HG02870 (cell line): Measurements from ENCODE around the gene ZNF593OS.

Experiments used
- ATAC-seq: cut with Tn5 transposase; IDR thresholded peaks from one replicate; pipeline ENCODE4 v1.9.1; 2021; ENCODE audit warnings: mild to moderate bottlenecking, moderate library complexity; ENCODE audit not compliant: unreplicated experiment

ZNF593OS gene

DNA sequence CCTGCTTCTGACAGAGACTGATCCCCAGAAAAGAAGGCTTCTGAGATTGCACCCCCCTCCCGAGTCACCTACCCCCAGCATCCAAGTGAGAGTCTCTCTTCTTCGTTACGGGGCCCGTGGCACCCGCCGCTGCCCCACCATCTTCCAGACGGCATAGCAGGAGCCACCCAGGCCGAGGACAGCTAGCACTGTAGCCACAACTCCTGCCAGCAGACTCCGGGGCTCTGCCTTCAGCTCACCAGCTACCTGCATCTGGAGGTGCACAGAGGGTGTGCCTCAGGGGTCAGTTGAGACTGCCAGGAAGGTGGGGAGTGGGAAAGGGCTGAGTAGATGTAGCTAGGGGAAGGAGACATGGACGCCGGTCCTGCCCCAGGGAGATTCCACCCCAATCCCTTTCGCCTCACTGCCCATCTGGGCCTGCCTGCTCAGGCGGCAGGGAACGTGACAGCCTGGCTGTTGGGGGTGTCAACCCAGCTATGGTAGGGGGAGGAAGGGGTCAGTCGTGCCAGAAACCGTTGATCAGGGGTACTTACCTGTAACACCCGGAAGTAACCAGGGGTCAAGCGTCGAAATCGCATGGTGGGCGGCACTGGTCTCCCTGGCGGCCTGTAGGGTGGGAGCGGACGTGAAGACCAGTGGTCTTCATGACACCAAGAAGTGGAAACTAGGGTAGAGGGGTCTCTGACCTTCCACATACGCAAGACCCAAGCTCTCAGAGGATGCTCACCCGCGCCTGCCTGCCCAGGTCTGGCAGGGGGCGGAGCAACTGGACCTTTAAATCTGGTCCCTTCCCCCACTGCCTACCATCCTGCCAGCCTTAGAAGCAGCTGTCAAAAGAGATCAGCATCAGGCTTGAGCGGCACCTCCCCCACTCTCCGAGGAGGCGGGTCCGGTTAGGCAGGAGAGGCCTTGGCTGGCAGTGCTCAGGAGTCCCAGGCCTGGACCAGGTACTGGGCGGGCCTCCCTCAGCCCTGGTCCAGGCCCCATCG is at the start of gene ZNF593OS:
TSS of gene ZNF593OS (minus strand) at position 749 of the 989 bp plus-strand sequence. CDS start at position 578, 171 bp downstream.
- no peak for ATAC-seq

DNA sequence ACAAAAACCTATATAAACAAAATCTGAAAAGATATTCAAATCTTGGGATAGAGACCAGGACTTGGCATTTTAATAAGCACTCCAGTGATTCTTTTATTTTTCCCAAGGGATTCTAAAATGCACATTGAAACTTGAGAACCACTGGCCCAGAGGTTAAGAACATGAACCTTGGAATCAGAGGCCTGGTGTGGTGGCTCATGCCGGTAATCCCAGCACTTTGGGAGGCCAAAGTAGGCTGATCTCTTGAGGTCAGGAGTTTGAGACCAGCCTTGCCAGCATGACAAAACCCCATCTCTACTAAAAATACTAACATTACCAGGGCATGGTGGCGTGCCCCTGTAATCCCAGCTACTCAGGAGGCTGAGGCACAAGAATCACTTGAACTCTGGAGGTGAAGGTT is 49.5 kb upstream of the ZNF593OS start:
- no peak for ATAC-seq

DNA sequence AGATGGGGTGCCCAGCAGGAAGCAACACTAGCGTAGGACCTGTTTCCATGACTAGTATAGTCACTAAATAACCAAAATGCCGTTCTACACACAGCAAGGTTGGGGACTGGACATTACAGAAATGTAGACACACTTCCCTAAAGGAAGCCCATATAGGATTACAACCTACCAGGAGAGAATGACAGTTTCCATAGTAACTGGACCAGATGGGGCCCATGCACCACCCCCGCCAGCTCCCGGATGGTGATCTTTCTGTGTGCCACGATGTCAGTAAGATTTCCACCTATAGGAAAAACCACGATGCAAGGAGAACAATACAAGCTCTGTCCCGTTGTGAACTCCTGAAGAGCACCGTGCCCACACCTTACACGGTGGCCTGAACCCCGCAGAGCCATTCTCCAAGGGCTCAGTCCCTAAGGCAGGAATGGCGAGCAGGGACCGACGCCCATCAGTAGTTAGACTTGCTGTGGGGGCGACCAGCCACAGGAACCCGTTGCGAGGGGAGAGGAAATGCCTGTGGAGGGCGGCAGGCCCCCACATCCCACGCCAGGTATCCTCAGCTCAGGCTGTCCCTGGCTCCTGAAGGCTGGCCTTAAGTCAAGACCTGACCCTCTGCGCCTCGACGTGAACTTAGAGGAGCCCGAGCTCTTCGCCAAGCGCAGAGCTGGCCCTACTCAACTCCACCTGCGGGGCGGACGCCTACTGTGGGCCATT is 48.7 kb upstream of the ZNF593OS start:
- ATAC-seq: no peak

DNA sequence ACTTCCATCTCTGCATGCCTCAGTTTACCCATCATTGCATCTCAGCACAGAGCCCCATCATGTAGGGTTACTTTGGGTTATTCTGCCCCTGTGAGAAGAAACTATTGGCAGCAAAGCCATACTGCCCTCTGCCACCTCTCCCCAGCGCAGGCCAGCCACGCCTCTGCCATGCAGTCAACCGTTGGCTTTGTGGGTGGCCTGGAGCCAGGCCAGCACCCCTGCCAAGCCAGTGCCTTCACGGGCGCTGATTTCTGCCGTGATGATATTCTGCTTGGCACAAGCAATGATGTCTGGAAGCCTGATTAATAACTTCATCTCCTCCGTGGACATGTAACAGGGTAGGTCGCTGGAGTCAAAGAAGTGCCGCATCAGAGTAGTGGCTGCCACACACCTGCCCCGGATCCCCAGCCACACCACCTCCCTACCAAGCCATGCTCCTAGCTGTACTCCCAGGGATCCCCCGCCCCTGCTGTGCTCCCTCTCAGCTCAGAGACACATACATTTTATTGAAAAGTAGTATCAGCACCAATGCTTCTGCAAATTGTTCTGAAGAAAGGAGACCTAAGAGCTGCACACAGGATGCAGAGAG is 47.4 kb upstream of the ZNF593OS start:
- no peak for ATAC-seq

DNA sequence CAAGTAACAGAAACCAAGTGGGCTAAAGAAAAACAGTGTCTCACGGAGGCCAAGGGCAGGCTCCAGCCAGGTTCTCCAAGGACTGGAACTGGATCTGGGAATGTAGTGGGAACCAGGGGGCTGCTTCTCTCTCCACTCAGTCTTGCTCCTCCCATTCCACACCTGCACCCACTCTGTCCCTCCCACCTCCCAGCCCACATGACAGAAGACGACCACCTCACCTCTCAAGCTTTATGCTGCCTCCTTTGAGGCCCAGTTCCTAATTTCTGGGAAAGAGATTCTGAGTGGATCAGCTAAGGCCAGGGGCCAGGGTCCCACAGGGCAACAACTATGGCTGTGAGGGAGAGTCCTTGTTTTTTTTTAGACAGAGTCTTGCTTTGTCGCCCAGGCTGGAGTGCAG is 43.6 kb upstream of the ZNF593OS start:
- no peak for ATAC-seq

DNA sequence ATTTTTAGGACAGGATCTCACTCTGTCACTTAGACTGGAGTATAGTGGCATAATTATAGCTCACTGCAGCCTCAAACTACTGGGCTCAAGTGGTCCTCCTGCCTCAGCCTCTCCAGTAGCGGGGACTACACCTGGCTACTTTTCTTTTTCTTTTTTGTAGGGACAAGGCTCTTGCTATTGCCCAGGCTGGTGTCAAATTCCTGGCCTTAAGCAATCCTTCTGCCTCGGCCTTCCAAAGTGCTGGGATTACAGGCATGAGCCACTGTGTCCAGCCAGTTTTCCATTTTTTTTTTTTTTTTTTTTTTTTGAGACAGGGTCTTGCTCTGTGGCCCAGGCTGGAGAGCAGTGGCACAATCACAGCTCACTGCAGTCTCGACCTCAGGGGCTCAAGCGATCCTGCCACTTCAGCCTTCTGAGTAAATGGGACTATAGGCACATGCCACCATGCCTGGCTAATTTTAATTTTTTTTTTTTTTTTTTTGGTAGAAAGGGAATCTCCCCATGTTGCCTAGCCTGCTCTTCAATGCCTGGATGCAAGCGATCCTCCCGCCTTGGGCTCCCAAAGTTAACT is 41.8 kb upstream of the ZNF593OS start:
- no peak for ATAC-seq

DNA sequence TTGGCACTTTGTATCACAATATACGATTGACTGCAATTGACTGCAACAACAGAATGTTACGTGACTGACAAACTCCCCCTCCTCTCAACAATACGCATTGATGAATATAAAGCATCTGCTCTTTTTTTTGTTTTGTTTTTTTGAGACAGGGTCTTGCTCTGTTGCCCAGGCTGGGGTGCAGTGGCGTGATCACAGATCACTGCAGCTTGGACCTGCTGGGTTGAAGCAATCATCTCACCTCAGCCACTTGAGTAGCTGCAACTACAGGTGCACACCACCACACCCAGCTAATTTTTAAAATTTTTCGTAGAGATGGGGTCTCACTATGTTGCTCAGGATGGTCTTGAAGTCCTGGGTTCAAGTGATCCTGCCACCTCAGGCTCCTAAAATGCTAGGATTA is 41.1 kb upstream of the ZNF593OS start:
- ATAC-seq: no peak

DNA sequence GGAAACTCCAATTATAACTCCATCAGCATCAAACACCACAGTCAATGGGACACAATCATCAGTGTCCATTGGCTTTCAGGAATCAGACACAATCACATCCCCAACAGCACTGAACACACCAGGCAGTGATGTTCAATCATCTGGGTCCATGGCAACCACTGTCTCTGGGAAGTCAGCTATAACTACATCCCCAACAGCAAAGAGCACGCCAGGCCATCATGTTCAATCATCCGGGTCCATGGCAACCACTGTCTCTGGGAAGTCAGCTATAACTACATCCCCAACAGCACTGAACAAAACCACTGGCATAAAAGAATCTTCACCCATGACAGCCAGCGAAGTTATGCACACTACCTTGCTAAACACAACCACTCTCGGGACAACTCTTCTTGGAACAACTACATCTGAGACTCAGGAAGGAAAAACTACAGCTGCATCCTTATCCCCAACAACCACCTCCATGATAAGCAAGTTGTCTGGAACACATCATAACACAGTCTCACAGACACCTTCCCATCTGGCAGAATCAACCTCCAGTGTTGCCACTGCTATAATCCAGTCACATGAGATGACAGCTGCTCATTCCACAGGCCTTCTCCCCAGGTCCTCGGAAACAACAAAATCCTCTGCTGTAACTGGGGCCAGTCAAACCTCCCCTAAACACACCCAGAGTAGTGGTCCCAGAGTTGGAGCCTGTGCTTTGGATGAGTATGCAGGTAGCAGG is 38.7 kb upstream of the ZNF593OS start:
- no peak for ATAC-seq

DNA sequence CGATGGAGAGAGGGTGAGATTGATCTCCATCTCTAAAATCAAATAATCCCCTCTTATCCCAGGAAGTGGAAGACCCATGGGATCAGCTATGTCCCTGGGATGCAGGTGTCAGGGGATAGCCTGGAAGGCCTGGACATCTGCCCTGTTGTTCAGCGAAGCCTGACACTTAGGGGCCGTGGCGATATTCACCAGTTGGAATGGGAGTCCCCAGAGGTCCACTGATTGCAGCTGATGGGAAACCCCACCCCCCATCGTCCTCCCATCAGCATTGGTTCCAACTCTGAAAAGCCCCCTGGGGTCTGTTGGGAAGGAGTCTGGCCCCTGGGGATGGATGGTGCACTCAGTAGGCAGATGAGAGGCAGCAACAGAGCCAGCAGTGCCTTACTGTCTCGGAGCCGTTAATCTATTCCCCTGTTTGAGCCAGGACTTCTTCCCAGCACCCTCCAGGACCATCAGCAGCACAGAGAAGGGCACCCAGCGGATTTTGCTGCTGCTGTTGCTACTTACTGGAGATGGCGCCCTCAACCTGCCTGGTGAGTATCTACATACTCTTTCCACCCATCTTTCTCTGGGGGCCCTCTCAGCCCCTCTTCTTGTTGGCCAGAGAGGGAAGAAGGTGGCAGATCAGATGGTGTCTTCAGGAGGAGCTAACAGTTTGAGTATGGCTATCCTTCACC is 32.1 kb upstream of the ZNF593OS start:
- ATAC-seq: no peak

DNA sequence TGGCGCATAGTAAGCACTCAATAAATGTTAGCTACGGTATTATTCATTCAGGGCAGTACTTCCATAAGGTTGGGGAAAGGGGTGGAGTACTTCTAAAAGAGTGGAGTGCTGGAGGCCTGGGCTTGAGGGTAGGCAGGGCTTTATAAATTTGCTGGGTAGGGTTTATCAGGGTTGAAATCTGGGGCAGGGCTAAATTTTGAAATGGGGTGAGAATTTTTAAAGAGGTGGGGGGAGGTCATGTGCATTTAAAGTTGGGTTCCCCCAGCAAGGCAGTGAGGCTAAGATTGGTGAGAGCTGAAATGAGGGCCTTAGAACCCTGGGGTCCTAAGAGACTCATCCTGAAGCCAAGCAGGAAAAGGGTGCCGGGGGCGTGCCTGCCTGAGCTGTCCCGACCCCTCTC is 28.8 kb upstream of the ZNF593OS start:
- no peak for ATAC-seq

DNA sequence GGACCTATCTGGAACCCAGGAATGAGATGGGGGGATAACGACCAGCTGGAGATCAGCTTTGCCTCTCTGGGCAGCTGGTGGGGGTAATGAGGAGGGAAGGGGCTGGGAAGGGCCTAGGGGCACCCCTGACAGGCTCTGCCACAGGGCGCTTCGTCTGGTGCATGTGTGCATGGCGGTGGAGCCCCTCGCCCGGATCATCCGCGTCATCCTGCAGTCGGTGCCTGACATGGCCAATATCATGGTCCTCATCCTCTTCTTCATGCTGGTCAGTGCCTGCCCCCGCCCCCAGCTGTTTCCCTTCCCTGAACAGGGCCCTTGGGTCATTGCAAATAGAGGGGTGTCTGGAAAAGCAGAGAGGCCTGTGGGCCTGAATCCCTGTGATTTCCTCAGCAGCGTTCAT is 26.2 kb upstream of the ZNF593OS start:
- no peak for ATAC-seq

DNA sequence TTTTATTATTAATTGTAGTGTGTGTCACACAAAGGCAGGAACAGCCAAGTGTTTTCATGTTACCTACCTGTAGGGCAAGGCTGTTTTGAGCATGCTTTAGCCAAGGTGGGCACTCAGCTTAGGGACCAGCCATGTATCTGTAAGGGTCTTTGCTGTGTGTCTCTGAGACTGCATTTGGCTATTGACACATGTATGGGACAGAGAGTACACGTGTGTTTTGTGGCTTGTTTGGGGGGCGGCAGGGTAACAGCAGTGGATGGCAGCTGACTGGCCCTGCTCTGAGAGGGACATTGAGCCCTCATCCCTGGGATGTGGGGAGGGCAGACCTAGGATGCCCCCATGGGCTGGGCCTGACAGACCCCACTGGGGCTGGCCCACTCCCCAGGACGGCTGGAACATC is 25.7 kb upstream of the ZNF593OS start:
- no peak for ATAC-seq

DNA sequence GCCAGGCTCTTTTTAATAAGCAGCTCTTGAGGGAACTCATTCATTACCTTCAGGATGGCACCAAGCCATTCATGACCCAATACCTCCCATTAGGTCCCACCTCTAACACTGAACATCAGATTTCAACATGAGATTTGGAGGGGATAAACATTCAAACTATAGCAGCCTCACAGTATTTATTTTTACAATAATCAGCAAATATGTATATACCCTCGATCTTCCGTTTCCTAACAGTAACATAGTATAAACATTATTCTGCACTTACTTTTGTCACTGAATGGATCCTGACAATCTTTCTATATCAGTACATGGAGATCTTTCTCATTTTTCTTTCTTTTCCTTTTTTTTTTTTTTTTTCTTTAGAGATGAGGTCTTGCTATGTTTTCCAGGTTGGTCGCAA is 24.2 kb upstream of the ZNF593OS start:
- ATAC-seq: no peak

DNA sequence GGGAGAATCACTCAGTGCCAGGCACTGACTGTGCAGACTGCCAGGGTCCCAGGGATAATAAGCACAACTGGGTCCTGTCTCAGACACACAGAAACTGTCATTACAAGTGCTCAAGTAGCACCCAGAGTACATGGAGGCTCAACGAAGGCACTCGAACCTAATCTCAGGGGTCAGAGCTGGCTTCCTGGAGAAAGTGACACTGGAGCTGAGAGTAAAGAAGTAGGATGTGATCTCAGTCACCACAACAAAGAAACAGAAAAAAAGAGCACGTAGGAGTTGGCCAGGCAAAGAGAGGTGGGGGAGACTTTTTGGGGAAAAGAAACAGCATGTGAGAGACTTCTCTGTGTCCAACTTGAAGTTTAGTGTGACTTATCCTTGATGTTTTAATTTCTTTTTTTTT is 20.1 kb upstream of the ZNF593OS start:
- ATAC-seq: no peak

DNA sequence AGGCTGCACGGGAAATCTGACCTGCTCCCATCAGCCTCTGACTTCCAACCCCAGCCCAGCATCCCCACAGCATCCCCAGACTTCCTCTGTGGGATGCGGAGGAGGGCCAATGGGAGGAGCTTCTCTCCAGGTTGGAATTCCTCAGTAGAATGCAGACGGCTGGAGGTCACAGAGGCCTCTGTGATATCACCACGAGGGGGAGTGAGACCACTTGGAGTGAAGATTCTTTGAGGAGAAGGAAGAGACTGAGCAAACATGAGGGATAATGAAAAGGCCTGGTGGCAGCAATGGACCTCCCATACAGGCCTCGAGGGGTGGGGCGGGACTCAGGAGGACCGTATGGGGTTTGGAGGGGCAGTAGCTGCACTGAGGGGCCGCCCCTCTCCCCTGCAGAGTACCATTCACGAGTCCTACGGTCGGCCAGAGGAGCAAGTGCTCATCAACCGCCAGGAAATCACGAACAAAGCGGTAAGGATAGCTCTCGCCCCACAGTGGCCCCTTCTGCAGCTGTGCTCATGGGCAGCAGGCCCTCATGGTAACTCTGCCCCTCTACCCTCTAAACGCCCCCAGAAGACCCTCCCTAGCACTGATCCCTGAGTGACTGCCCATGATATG is 18.8 kb upstream of the ZNF593OS start, which contains the start of gene CATSPER4:
TSS of gene CATSPER4 (plus strand) at position 230 of the 615 bp plus-strand sequence. CDS start at position 256, 26 bp downstream.
- no peak for ATAC-seq

DNA sequence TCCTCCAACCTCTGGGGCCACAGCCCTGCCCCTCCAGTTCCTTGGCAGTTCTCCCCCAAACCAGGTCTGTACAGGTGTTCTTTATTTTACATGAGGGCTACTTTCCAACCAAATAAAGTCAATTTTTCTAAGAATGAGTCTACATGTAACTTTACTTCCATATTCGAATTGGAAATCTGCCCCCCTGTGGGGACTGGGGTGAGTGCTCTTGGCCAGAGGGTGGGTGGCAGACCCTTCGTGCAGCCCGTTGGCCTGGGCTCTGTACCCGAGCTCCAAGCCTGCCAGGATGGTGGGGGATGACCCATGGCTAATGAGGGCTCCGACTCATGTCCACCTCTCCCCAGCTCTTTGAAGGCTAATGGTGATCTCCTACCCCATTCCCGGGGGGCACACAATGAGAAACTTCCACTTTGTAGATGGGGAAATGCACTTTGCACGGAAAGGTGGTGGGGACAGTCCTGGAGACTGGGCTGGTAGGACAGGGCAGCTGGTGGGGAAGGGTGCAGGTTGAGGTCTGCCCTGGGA is 18.2 kb upstream of the ZNF593OS start:
- no peak for ATAC-seq

DNA sequence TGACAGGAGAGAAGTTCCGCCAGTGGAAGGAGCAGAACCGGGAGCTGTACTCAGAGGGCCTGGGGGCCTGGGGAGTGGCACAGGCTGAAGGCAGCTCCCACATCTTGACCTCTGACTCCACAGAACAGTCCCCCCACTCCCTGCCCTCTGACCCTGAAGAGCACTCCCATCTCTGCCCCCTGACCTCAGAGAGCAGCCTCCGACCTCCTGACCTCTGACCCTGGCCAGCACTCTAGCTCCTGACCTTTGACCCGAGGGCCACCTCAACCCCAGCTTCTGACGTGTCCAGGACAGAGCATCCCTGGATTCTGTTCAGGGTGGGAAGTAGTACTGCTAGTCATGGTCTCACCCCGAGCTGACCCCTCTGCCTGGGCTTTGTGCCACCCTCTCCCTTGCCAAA is 17.7 kb upstream of the ZNF593OS start:
- no peak for ATAC-seq

DNA sequence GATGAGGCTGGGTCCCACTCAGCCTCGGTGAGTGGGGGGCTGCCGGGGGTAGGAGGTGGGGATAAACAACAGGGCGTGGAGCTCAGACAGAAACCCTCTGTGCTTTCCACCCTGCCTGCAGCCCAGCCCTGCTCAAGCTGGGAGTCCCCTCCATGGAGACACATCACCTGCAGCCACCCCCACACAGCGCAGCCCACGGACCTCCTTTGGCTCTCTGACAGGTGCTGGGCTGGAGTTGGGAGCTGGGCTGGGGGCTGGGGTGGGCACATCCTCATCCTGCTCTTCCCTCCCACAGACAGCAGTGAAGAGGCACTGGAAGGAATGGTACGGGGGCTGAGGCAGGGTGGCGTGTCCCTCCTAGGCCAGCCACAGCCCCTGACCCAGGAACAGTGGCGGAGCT is 16.8 kb upstream of the ZNF593OS start:
- no peak for ATAC-seq

DNA sequence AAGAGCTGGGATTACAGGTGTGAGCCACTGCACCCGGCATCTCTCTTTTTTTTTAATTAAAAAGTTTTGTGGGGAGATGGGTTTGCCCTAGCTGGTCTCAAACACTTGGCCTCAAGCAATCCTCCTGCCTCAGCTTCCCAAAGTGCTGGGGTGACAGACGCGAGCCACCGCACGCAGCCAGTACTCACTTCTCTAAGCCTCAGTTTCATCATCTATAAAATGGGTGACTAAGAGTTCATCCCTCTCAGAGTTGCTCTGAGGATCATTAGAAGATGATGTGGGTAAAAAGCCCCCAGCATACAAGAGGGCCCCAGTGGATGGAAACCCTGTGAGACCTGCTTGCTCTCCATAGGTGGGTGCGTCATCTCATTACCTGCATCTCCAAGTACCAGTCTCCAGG is 16.2 kb upstream of the ZNF593OS start:
- ATAC-seq: no peak
